NT2/D1 (cell line): ENCODE results near the gene ACTN4.

Experiments used
- SUZ12 ChIP-seq: IDR thresholded peaks from 2 replicates; pipeline ENCODE4 v1.6.1; 2011; ENCODE audit not compliant: insufficient read length, insufficient read depth; ENCODE audit errors: extremely low read depth
- YY1 ChIP-seq: IDR thresholded peaks from 2 replicates; pipeline ENCODE4 v1.6.1; 2011; ENCODE audit not compliant: insufficient read length, insufficient read depth

DNA sequence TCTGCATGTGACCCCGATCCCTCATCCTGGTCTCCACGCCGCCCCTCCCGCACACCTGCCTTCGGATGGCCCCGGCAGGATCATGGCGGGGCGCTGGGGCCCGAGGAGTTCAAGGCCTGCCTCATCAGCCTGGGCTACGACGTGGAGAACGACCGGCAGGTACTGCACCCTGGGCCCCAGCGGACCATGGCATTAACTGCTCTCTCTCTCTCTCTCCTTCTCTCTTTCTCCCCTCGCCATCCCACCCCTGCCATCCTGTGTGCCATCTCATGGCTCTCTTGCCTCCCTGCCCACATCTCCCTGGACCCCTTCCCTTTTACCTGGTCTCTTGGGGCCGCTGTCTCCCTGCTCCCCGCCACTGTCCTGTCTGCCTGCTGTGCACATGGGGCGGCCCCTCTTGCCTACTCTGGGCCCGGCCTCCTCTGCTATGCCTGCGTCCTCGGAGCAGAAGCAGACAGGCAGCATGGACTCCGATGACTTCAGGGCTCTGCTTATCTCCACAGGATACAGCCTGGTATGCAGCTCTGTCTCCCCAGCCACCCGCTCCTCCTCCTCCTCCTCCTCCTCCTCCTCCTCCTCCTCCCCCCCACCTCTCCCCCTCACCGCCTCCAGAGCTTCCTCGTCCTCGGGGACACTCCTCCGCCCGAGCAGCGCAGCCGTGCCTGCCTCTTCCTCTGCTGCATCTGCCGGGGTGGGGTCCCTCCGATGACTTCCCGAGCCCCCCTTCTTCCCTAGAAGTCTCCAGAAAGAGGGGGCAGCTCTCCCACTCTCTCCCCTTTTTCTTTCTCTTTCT, 80.6 kb downstream of the ACTN4 start:
- no peak for TF ChIP-seq SUZ12
- no peak for TF ChIP-seq YY1
